Cerebellar nuclear complex (tissue), 1 donor: ENCODE results near the gene MVB12B.

Experiments used
- DNase-seq, 2 experiments: peaks; one replicate each; lab custom pipeline; 2025; lab: John Stamatoyannopoulos, UW

The MVB12B gene

GRCh38 chr9:126453156-126453963 is 126.7 kb downstream of the MVB12B start:
- no peak for DNase-seq

GRCh38 chr9:126454215-126454614 is 127.6 kb downstream of the MVB12B start:
- DNase-seq, result no peak

GRCh38 chr9:126454795-126455194 is 128.2 kb downstream of the MVB12B start:
- DNase-seq, result no peak

- no peak for DNase-seq
Observed at GRCh38 chr9:126456441-126457174, 130.0 kb downstream of the MVB12B start.

- no peak for DNase-seq
Observed at GRCh38 chr9:126457175-126457547, 130.5 kb downstream of the MVB12B start.

GRCh38 chr9:126457890-126458289 is 131.3 kb downstream of the MVB12B start:
- DNase-seq, result no peak

GRCh38 chr9:126459126-126459525 is 132.5 kb downstream of the MVB12B start:
- DNase-seq, result no peak

GRCh38 chr9:126459546-126459945 is 132.9 kb downstream of the MVB12B start:
- no peak for DNase-seq

- no peak for DNase-seq
Observed at GRCh38 chr9:126459965-126460843, 133.6 kb downstream of the MVB12B start.

- no peak for DNase-seq
Observed at GRCh38 chr9:126461029-126461428, 134.4 kb downstream of the MVB12B start.

GRCh38 chr9:126461608-126462007 is 135.0 kb downstream of the MVB12B start:
- no peak for DNase-seq

GRCh38 chr9:126462617-126463016 is 136.0 kb downstream of the MVB12B start:
- DNase-seq, result no peak

GRCh38 chr9:126463426-126463825 is 136.8 kb downstream of the MVB12B start:
- DNase-seq, result no peak

GRCh38 chr9:126464694-126465441 is 138.2 kb downstream of the MVB12B start:
- no peak for DNase-seq

GRCh38 chr9:126465977-126466376 is 139.3 kb downstream of the MVB12B start:
- no peak for DNase-seq

- no peak for DNase-seq
Observed at GRCh38 chr9:126468141-126468825, 141.7 kb downstream of the MVB12B start.

GRCh38 chr9:126470241-126470993 is 143.8 kb downstream of the MVB12B start:
- DNase-seq, result no peak

GRCh38 chr9:126471084-126471624 is 144.5 kb downstream of the MVB12B start:
- DNase-seq, result no peak

GRCh38 chr9:126472198-126472947 is 145.7 kb downstream of the MVB12B start:
- DNase-seq, result no peak
